Measurements from ENCODE around the gene PNP. TPM values are rescaled to one million over a fixed set of nuclear protein-coding genes. Genes with fewer than 3 reads are reported as not detected.

The PNP gene
- total and polyA plus RNA-seq, 9 donors: 3.4 to 23.0 (median 7.5) TPM

GRCh38 chr14:20524027-20524426 lies 54.8 kb downstream of the PNP start:
- DNase-seq: no peak
- WGBS, 3 donors: 83 to 86% (median 85%) methylated on average over 2 of the region's 2 CpGs
- Histone ChIP-seq H3K9me3 (no peaks in the 10 kb centered on the region), H3K4me1 (ENCODE audit: insufficient read depth) (no peaks in the 10 kb centered on the region), H3K4me3 (no peak overlapping the region), H3K27me3 (no peaks in the 10 kb centered on the region), H3K36me3 (no peaks in the 10 kb centered on the region), H3K27ac (no peak overlapping the region)
- intact Hi-C loops (cut with DNase I): no loop called here
- TF ChIP-seq POLR2A (IDR thresholded peaks at IDR 0.05): no peak

Other genes starting within 250 kb of the PNP start
- not detected for gene OR11H6, start 245.7 kb upstream of the PNP start, total RNA-seq
- gene OR11H6, start 245.7 kb upstream of the PNP start, polyA plus RNA-seq: not detected
- gene OR11H7, start 240.4 kb upstream of the PNP start, total RNA-seq: not detected
- gene OR11H7, start 240.4 kb upstream of the PNP start, polyA plus RNA-seq: not detected
- not detected for gene OR11H4, start 230.1 kb upstream of the PNP start, total RNA-seq
- gene OR11H4, start 230.1 kb upstream of the PNP start, polyA plus RNA-seq: not detected
- 10 to 100 TPM in 6 of 7 donors, 1 to 10 TPM in 1; 9.4 to 22.0 (median 17.1) TPM for gene TTC5, start 163.5 kb upstream of the PNP start, total RNA-seq
- gene TTC5, start 163.5 kb upstream of the PNP start, polyA plus RNA-seq: 10 to 100 TPM in 1 of 2 donors, 1 to 10 TPM in 1; 7.9 to 14.2 TPM
- 100 to 1,000 TPM in 2 of 7 donors, 10 to 100 TPM in 5; 57.1 to 140 (median 85.6) TPM for gene CCNB1IP1, start 136.1 kb upstream of the PNP start, total RNA-seq
- gene CCNB1IP1, start 136.1 kb upstream of the PNP start, polyA plus RNA-seq: 100 to 1,000 TPM; 104 to 150 TPM
- gene PARP2, start 125.8 kb upstream of the PNP start, total RNA-seq: 10 to 100 TPM in 5 of 7 donors, 1 to 10 TPM in 2; 7.1 to 25.6 (median 22.8) TPM
- gene PARP2, start 125.8 kb upstream of the PNP start, polyA plus RNA-seq: 10 to 100 TPM; 16.5 to 38.7 TPM
- 10 to 100 TPM in 6 of 7 donors, 1 to 10 TPM in 1; 8.2 to 24.0 (median 18.2) TPM for gene TEP1, start 55.9 kb upstream of the PNP start, total RNA-seq
- gene TEP1, start 55.9 kb upstream of the PNP start, polyA plus RNA-seq: 10 to 100 TPM in 1 of 2 donors, 1 to 10 TPM in 1; 8.5 to 29.1 TPM
- gene KLHL33, start 33.2 kb upstream of the PNP start, total RNA-seq: 1 to 10 TPM in 2 of 7 donors, under 1 TPM in 5; under 0.01 to 1.2 (median 0.72) TPM
- 1 to 10 TPM in 1 of 2 donors, under 1 TPM in 1; 0.73 to 1.1 TPM for gene KLHL33, start 33.2 kb upstream of the PNP start, polyA plus RNA-seq
- 10 to 100 TPM; 31.8 to 68.8 (median 37.6) TPM for gene OSGEP, start 14.6 kb upstream of the PNP start, total RNA-seq
- gene OSGEP, start 14.6 kb upstream of the PNP start, polyA plus RNA-seq: 10 to 100 TPM; 38.1 to 39.4 TPM
- 100 to 1,000 TPM; 141 to 172 (median 159) TPM for gene APEX1, start 14.2 kb upstream of the PNP start, total RNA-seq
- 100 to 1,000 TPM; 182 to 292 TPM for gene APEX1, start 14.2 kb upstream of the PNP start, polyA plus RNA-seq
- 10 to 100 TPM; 11.8 to 32.0 (median 24.2) TPM for gene PIP4P1, start 8.0 kb upstream of the PNP start, total RNA-seq
- 10 to 100 TPM; 29.7 to 32.9 TPM for gene PIP4P1, start 8.0 kb upstream of the PNP start, polyA plus RNA-seq
- gene RNASE10, start 36.1 kb downstream of the PNP start, total RNA-seq: under 1 TPM in 5 of 7 donors, not detected in 2; 0.20 to 0.75 (median 0.53) TPM
- gene RNASE10, start 36.1 kb downstream of the PNP start, polyA plus RNA-seq: under 1 TPM in 1 of 2 donors, not detected in 1; 0.06 TPM
- not detected for gene RNASE9, start 91.6 kb downstream of the PNP start, total RNA-seq
- gene RNASE9, start 91.6 kb downstream of the PNP start, polyA plus RNA-seq: not detected
- gene RNASE11, start 118.6 kb downstream of the PNP start, total RNA-seq: not detected
- gene RNASE11, start 118.6 kb downstream of the PNP start, polyA plus RNA-seq: under 1 TPM in 1 of 2 donors, not detected in 1; 0.28 TPM
- not detected for gene RNASE12, start 122.0 kb downstream of the PNP start, total RNA-seq
- gene RNASE12, start 122.0 kb downstream of the PNP start, polyA plus RNA-seq: not detected
- gene OR6S1, start 172.3 kb downstream of the PNP start, total RNA-seq: not detected
- not detected for gene OR6S1, start 172.3 kb downstream of the PNP start, polyA plus RNA-seq
- 100 to 1,000 TPM in 3 of 7 donors, 10 to 100 TPM in 4; 42.0 to 179 (median 97.6) TPM for gene RNASE4, start 215.2 kb downstream of the PNP start, total RNA-seq
- gene RNASE4, start 215.2 kb downstream of the PNP start, polyA plus RNA-seq: 100 to 1,000 TPM; 156 to 183 TPM
- gene ANG, start 219.4 kb downstream of the PNP start, total RNA-seq: 10 to 100 TPM; 13.2 to 72.8 (median 39.1) TPM
- 10 to 100 TPM; 65.2 to 80.5 TPM for gene ANG, start 219.4 kb downstream of the PNP start, polyA plus RNA-seq